Loucy (cell line): ENCODE results near the gene SELENOM.

ENCODE experiments used
- EZH2phosphoT487 ChIP-seq: fragments of 200-600 bp; IDR thresholded peaks from 2 replicates; pipeline ENCODE4 v1.6.1; 2018; ENCODE audit warnings: antibody characterized with exemption, mild to moderate bottlenecking, moderate library complexity, borderline replicate concordance
- TF ChIP-seq, protein P1 (sequence below): fragments of 200-600 bp; sonication (generic); conservative IDR thresholded peaks from 2 replicates; pipeline ENCODE4 v1.5.1; 2014; ENCODE audit warnings: mild to moderate bottlenecking, antibody characterized with exemption, low read length

DNA sequence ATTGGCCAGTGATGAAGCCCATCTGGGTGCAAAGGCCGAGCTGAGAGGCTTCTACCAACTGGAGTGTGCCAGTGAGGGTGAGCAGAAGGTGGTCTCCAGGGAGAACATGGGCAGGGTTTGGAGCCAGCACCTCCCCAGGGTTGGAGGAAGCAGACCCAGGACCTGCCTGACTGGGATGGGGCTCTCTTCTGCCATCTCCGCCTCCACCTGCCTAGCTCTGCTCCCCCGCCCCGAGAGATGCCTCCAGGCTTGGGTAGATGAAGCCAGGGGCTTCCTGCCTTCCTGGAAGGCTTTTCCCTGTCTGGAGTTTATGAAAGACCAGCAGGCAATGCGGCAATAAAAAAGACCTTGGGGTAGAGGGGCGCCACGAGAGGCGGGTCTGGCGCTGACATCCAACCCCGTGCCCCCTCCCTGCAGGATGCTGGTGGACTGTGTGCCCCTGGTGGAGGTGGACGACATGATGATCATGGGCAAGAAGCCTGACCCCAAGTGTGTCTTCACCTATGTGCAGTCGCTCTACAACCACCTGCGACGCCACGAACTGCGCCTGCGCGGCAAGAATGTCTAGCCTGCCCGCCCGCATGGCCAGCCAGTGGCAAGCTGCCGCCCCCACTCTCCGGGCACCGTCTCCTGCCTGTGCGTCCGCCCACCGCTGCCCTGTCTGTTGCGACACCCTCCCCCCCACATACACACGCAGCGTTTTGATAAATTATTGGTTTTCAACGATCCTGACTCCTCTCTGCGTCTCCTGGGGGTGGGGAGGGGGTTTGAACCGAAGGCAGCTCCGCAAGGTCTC, 3.3 kb downstream of the SELENOM start:
- TF ChIP-seq, protein P1, sequence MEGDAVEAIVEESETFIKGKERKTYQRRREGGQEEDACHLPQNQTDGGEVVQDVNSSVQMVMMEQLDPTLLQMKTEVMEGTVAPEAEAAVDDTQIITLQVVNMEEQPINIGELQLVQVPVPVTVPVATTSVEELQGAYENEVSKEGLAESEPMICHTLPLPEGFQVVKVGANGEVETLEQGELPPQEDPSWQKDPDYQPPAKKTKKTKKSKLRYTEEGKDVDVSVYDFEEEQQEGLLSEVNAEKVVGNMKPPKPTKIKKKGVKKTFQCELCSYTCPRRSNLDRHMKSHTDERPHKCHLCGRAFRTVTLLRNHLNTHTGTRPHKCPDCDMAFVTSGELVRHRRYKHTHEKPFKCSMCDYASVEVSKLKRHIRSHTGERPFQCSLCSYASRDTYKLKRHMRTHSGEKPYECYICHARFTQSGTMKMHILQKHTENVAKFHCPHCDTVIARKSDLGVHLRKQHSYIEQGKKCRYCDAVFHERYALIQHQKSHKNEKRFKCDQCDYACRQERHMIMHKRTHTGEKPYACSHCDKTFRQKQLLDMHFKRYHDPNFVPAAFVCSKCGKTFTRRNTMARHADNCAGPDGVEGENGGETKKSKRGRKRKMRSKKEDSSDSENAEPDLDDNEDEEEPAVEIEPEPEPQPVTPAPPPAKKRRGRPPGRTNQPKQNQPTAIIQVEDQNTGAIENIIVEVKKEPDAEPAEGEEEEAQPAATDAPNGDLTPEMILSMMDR = no peak
- no peak for TF ChIP-seq EZH2phosphoT487
